Right lobe of liver (tissue), 4 donors: Measurements from ENCODE around the gene TMEM207.

ENCODE experiments used
- POLR2A ChIP-seq: fragments of 450-650 bp; IDR thresholded peaks from one replicate; pipeline ENCODE4 v1.6.1; 2017; ENCODE audit warnings: antibody characterized with exemption, mild to moderate bottlenecking
- TF ChIP-seq, protein P1 (sequence below), 4 donors: fragments of 200-600 bp in 3 of 4; fragments of 450-650 bp in 1 of 4; IDR thresholded peaks; one replicate each; pipeline versions ENCODE4 v1.5.1 to v1.8.0; 2016 to 2022; ENCODE audit warnings: antibody characterized with exemption in 4 of 4, mild to moderate bottlenecking in 2 of 4
- donor health status: DM: no; HTN: no; CAD: no.
- donor health status: DM: no; HTN: no; CAD: no.
- donor health status: DM: no; HTN: yes; CAD: no.

DNA sequence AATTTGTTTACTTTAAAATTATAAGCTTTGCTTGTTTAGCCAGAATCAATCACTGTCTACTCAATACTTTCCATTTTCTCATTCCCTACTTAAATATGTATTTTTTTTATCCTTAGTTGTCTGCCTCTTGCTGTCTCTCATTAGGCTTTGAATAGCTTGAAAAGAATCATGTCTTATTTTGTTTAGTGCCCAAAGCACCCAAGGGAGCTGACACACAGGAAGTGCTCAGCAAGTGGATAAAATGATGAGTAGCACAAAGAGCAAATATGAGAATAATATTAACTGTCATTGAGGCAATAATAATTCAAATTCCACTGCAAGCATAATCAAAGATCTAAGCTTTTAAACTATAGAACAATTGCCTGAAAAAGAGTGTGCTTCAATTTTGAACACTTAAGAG lies 45.2 kb upstream of the TMEM207 start:
- TF ChIP-seq, protein P1, sequence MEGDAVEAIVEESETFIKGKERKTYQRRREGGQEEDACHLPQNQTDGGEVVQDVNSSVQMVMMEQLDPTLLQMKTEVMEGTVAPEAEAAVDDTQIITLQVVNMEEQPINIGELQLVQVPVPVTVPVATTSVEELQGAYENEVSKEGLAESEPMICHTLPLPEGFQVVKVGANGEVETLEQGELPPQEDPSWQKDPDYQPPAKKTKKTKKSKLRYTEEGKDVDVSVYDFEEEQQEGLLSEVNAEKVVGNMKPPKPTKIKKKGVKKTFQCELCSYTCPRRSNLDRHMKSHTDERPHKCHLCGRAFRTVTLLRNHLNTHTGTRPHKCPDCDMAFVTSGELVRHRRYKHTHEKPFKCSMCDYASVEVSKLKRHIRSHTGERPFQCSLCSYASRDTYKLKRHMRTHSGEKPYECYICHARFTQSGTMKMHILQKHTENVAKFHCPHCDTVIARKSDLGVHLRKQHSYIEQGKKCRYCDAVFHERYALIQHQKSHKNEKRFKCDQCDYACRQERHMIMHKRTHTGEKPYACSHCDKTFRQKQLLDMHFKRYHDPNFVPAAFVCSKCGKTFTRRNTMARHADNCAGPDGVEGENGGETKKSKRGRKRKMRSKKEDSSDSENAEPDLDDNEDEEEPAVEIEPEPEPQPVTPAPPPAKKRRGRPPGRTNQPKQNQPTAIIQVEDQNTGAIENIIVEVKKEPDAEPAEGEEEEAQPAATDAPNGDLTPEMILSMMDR (IDR thresholded peaks at IDR 0.05), result no peak
- TF ChIP-seq POLR2A, result no peak
